ENCODE results near the gene CKMT2. TPM values are rescaled to one million over a fixed set of nuclear protein-coding genes. Genes with fewer than 3 reads are reported as not detected.

The CKMT2 gene
- total RNA-seq, 1 experiment from 2014 or later: 1.8 TPM

GRCh38 chr5:81301271-81302015 is 68.3 kb downstream of the CKMT2 start, which contains the start of gene ZCCHC9:
ZCCHC9 (plus strand) TSS chr5:81301587; CDS start chr5:81304758, 3,171 bp downstream.
- no peaks in the 10 kb centered on the region for H3K27me3 Mint-ChIP-seq (ENCODE audit: low read depth)
- peaks cover 3% of the 10 kb centered on the region for H3K36me3 Mint-ChIP-seq
- DNase-seq (ENCODE audit: low spot score): peak; percentile 92
- peak within 1 kb of the TSS; percentile 96 for H3K4me3 Mint-ChIP-seq
- peak; percentile 92 for ATAC-seq
- H3K27ac Mint-ChIP-seq: peak within 1 kb of the TSS; percentile 99
- H3K9me3 Mint-ChIP-seq: no peaks in the 10 kb centered on the region
- ChIA-PET CTCF (interaction anchor here (0.7 to 3.2 kb wide), 7 partner anchors 14 to 863 kb away, joined by 3 to 19 read pairs (median 9); partner anchors contain the start of genes ACOT12 and CKMT2), POLR2A (interaction anchor here (0.8 to 1.3 kb wide), 4 partner anchors 10 to 19 kb away, joined by 3 read pairs; no protein-coding TSS in a partner anchor)
- H3K4me1 Mint-ChIP-seq: peaks cover 17% of the 10 kb centered on the region
- TF ChIP-seq IRF1 (CRISPR knock-in tag; IDR thresholded peaks at IDR 0.05): peak; percentile 51; the same call in 1 of the 2 replicates
- no peak for TF ChIP-seq CTCF (IDR thresholded peaks at IDR 0.05)
- no peak for TF ChIP-seq IRF2 (CRISPR knock-in tag; IDR thresholded peaks at IDR 0.05; ENCODE audit: borderline replicate concordance, low read depth)
- TF ChIP-seq ZBTB21 (CRISPR knock-in tag; IDR thresholded peaks at IDR 0.05; ENCODE audit: borderline replicate concordance): no peak
- TF ChIP-seq ZNF121 (CRISPR knock-in tag; IDR thresholded peaks at IDR 0.05): no peak
- peak; percentile 97 for TF ChIP-seq ETV6 (CRISPR knock-in tag; IDR thresholded peaks at IDR 0.05)
- no peak for TF ChIP-seq GRHL2 (CRISPR knock-in tag; IDR thresholded peaks at IDR 0.05; ENCODE audit: insufficient replicate concordance, severe bottlenecking)
- TF ChIP-seq ZSCAN18 (CRISPR knock-in tag; IDR thresholded peaks at IDR 0.05): no peak
- no peak for TF ChIP-seq MLX (CRISPR knock-in tag; IDR thresholded peaks at IDR 0.05)
- TF ChIP-seq MYBL2 (CRISPR knock-in tag; IDR thresholded peaks at IDR 0.05): no peak
- TF ChIP-seq SMAD4 (CRISPR knock-in tag; IDR thresholded peaks at IDR 0.05): no peak
- peak; percentile 87 for TF ChIP-seq GABPB1 (CRISPR knock-in tag; IDR thresholded peaks at IDR 0.05)
- no peak for TF ChIP-seq ZNF219 (CRISPR knock-in tag; IDR thresholded peaks at IDR 0.05; ENCODE audit: borderline replicate concordance)
- TF ChIP-seq ZNF671 (CRISPR knock-in tag; IDR thresholded peaks at IDR 0.05): no peak
- TF ChIP-seq ATF2 (CRISPR knock-in tag; IDR thresholded peaks at IDR 0.05; ENCODE audit: borderline replicate concordance, low read depth): no peak
- TF ChIP-seq SMAD3 (CRISPR knock-in tag; IDR thresholded peaks at IDR 0.05; ENCODE audit: borderline replicate concordance): no peak
- TF ChIP-seq TCF7 (CRISPR knock-in tag; IDR thresholded peaks at IDR 0.05; ENCODE audit: low read depth): no peak
- TF ChIP-seq MXD4 (CRISPR knock-in tag; IDR thresholded peaks at IDR 0.05; ENCODE audit: borderline replicate concordance): no peak
- 0 out of 2 replicates have a peak, but pooled peaks have one; percentile 14 for TF ChIP-seq ZNF532 (CRISPR knock-in tag; IDR thresholded peaks at IDR 0.05; ENCODE audit: borderline replicate concordance)
- TF ChIP-seq ZNF425 (CRISPR knock-in tag; conservative IDR thresholded peaks at IDR 0.05): no peak
- no peak for TF ChIP-seq ZNF423 (CRISPR knock-in tag; IDR thresholded peaks at IDR 0.05)

All from WTC11 (cell line).